Central memory CD4-positive, alpha-beta T cell (primary cell): ENCODE results near the gene KRT86.
A peak's percentile ranks its signal among the peaks of the same experiment; 100 is the strongest.
"Not testable (repeated sequence)": the region's sequence is repeated elsewhere in the genome, so short reads cannot be mapped to it uniquely, and the experiment has no call there.

ENCODE experiments used
- DNase-seq: peaks from one replicate; pipeline ENCODE4 v3.0.0; 2022

KRT86 gene

GRCh38 chr12:52270541-52271070 lies 3.8 kb upstream of the KRT86 start:
- DNase-seq = no peak

GRCh38 chr12:52271158-52271557 lies 3.3 kb upstream of the KRT86 start:
- no peak for DNase-seq

GRCh38 chr12:52275686-52276085 lies 1.2 kb downstream of the KRT86 start:
- DNase-seq = no peak

- no peak for DNase-seq
These were observed 3.2 kb downstream of the KRT86 start for GRCh38 chr12:52277486-52278245.

GRCh38 chr12:52278575-52279421 lies 4.4 kb downstream of the KRT86 start:
- peak; percentile 53 for DNase-seq

- DNase-seq = no peak
These were observed 5.2 kb downstream of the KRT86 start for GRCh38 chr12:52279422-52280318.

GRCh38 chr12:52280319-52280795 lies 5.9 kb downstream of the KRT86 start:
- DNase-seq = no peak

GRCh38 chr12:52280796-52281560 lies 6.5 kb downstream of the KRT86 start:
- DNase-seq = no peak

GRCh38 chr12:52284562-52285171 lies 10.2 kb downstream of the KRT86 start:
- DNase-seq = no peak

GRCh38 chr12:52285172-52285745 lies 10.8 kb downstream of the KRT86 start:
- no peak for DNase-seq

GRCh38 chr12:52285851-52286530 lies 11.5 kb downstream of the KRT86 start:
- DNase-seq = no peak

GRCh38 chr12:52286857-52287785 lies 12.7 kb downstream of the KRT86 start:
- not testable (repeated sequence) for DNase-seq

- not testable (repeated sequence) for DNase-seq
These were observed 13.7 kb downstream of the KRT86 start for GRCh38 chr12:52287816-52288805.

- not testable (repeated sequence) for DNase-seq
These were observed 16.2 kb downstream of the KRT86 start for GRCh38 chr12:52290483-52291134.

- DNase-seq = no peak
These were observed 17.0 kb downstream of the KRT86 start, which contains the start of gene KRT81 for GRCh38 chr12:52291267-52291935. KRT81 (minus strand) TSS chr12:52291534; CDS start chr12:52291465, 69 bp downstream.

- DNase-seq = no peak
These were observed 19.5 kb downstream of the KRT86 start for GRCh38 chr12:52293926-52294325.
